Endometrium (tissue), 2 donors: ENCODE data around the gene USP47.

Source experiments
- FAIRE-seq: peaks from 2 replicates; lab custom pipeline; 2012; peaks lifted over from hg19 to GRCh38; lab: Jason Lieb, UNC
- donor health status: control.
- donor health status: control.

The USP47 gene

GRCh38 chr11:11841723-11842420, at the start of gene USP47:
USP47 (plus strand) TSS chr11:11841972; CDS start chr11:11842186, 214 bp downstream.
- no peak for FAIRE-seq

- no peak for FAIRE-seq
These were observed 48.7 kb upstream of the USP47 start for GRCh38 chr11:11793073-11793472.

GRCh38 chr11:11798586-11799438, 43.0 kb upstream of the USP47 start:
- FAIRE-seq = no peak

GRCh38 chr11:11805228-11805627, 36.5 kb upstream of the USP47 start:
- no peak for FAIRE-seq

- FAIRE-seq = no peak
These were observed 35.7 kb upstream of the USP47 start for GRCh38 chr11:11806074-11806473.

GRCh38 chr11:11806586-11806985, 35.2 kb upstream of the USP47 start:
- no peak for FAIRE-seq

- peak; percentile 23 for FAIRE-seq
These were observed 33.7 kb upstream of the USP47 start for GRCh38 chr11:11807811-11808782.

- FAIRE-seq = peak; percentile 91
These were observed 32.7 kb upstream of the USP47 start for GRCh38 chr11:11808992-11809615.

GRCh38 chr11:11810764-11811726, 30.7 kb upstream of the USP47 start:
- no peak for FAIRE-seq

GRCh38 chr11:11813288-11813962, 28.3 kb upstream of the USP47 start:
- FAIRE-seq = peak; percentile 26

GRCh38 chr11:11814614-11815452, 26.9 kb upstream of the USP47 start:
- no peak for FAIRE-seq

GRCh38 chr11:11816511-11817314, 25.1 kb upstream of the USP47 start:
- FAIRE-seq = no peak

GRCh38 chr11:11817957-11818356, 23.8 kb upstream of the USP47 start:
- no peak for FAIRE-seq

- FAIRE-seq = no peak
These were observed 23.1 kb upstream of the USP47 start for GRCh38 chr11:11818529-11819121.

- no peak for FAIRE-seq
These were observed 19.9 kb upstream of the USP47 start for GRCh38 chr11:11821899-11822298.

- FAIRE-seq = no peak
These were observed 18.8 kb upstream of the USP47 start for GRCh38 chr11:11822946-11823345.

- FAIRE-seq = no peak
These were observed 15.5 kb upstream of the USP47 start for GRCh38 chr11:11826260-11826659.

GRCh38 chr11:11827272-11827671, 14.5 kb upstream of the USP47 start:
- FAIRE-seq = no peak
